SW 1271 (cell line): ENCODE measurements around the gene CNTD1.

Experiments used
- DNase-seq, 2 experiments: peaks; one replicate each; lab custom pipeline; 2025; lab: John Stamatoyannopoulos, UW

CNTD1 gene

GRCh38 chr17:42779304-42779935, 19.2 kb upstream of the CNTD1 start:
- no peak for DNase-seq

DNA sequence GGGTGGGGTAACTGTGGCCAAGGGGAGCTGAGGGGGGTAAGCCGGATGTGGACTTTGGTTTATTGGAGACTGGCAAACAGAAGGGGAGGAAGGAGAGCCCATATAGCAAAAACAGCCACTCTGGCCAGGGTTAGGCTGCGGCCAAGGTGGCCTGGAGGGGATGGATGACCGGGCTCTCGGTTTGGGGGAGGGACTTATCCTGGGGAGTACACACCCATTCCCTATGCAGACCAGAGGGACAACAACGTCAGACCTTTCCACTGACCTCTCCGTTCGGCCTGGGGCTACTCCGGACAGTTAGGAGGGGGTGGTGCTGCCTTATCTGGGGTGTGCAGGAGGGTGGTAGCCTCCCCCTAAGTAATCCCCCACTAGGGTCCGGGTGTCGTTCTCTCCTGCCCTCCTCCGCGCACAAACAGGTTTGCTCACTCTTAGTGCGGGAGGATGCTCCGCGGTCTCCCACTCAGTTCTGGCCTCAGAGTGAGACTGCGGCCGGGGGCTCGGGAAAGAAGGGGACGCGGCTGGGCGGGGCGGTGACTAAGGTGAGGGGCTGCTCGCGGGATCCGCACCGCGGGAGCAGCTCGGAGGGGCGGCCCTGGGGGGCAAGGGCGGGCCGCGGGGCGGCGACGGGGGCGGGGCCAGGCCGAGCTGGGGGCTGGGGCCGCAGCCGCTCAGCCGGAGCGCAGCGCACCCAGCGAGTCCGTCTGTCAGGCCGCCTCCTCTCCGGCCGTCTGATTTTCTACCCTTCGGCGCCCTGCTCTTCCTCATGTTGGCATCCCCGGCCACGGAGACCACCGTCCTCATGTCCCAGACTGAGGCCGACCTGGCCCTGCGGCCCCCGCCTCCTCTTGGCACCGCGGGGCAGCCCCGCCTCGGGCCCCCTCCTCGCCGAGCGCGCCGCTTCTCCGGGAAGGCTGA, 18.5 kb upstream of the CNTD1 start, which contains the start of gene WNK4:
Gene WNK4, plus strand, starts transcription at position 675 of the 915 bp plus-strand sequence. Its CDS starts 89 bp downstream, at position 764.
- peak; percentile 47 to 56 for DNase-seq

- no peak for DNase-seq
Measured at GRCh38 chr17:42780851-42781638, 17.6 kb upstream of the CNTD1 start.

DNA sequence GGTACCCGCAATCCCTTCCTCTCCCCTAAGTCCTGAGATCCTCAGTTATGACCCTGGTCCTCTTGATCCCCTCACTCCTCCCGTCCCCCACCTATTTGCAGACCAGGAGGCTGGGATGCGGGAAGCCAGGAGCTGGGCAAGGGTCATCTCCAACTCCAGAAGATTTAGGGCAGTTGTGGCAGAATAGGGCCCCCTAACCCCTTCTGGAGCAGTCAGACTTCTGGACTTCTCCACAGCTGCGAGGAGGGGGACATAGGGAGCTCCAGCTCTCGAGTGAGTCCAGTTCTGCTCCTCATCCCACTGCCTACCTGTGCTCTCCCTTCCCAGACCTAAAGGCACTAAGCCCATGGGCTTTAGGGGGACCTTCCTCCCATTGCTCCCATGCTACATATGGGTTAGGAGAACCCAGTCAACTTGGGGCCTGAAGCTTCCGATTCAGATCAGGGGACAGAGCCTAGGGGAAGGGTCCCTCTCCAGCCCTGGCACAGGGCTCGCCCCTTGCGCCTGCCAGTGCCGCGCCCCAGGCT, 17.0 kb upstream of the CNTD1 start:
- DNase-seq: no peak

DNA sequence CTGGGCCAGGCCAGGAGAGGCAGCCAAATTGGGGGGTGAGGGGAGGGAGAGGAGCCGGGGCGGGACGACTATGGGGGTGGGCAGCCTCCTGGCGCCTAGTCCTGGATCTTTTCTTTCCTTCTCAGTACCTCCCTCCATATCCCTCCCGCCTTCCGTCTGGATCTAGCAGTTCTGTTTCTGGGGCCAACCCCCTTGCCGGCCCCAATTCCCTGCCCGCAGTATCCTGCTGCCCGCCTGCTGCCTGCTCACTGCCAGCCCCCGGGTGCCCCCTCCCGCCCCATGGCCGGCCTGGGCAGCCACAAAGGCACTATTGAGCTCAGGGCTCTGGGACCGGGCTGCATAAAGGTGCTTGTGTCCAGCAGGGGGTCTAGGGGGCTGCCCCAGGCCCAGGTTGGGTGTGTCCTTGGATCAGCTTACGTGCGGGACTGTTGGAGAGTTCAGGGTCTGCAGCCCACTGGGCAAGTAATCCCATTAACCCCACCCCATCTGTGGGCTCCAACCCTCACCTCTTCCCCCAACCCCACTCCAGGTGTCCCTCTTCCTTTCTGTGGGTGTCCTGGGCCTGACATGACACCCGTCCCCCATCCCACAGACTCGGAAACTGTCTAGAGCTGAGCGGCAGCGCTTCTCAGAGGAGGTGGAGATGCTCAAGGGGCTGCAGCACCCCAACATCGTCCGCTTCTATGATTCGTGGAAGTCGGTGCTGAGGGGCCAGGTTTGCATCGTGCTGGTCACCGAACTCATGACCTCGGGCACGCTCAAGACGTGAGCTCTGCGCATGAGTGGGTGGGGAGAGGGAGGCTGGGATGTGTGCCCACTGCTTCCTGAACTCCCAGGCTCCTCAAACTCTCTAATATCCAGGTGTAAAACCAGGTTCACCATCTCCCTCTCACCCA, 16.2 kb upstream of the CNTD1 start:
- DNase-seq: no peak

DNA sequence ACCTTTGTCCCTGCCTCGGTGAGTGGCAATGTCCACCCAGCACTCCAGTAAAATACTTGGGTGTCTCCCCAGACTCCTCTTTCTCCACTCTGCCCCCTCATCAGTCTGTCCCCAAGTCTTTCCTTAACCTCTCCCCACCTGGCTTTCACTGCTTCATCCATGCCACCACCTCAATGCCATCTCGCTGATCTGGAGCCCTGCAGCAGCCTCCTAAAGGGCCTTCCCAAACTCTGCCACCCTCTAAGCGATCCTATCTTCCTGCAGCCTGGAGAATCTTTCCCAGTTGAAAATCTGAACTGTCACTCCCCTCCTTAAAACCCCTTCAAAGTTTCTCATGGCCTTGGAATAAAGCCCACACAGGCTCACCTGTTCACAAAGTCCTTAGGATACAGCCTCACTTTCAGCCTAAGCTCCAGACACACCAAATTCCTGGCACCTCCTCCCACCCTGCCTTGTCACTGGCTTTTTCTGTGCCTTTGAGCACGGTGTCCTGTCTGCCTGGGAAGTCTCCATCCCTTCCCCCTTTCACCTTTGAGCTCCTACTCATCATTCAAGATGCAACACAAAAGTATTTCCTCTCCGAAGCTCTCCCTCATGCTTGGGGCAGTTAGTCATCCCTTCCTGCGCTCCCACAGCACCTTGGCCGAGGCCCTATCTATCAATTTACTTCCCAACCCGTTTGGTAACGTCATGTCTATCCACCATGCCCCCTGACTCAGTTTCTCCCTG, 15.4 kb upstream of the CNTD1 start:
- DNase-seq: peak; percentile 42 to 58

DNA sequence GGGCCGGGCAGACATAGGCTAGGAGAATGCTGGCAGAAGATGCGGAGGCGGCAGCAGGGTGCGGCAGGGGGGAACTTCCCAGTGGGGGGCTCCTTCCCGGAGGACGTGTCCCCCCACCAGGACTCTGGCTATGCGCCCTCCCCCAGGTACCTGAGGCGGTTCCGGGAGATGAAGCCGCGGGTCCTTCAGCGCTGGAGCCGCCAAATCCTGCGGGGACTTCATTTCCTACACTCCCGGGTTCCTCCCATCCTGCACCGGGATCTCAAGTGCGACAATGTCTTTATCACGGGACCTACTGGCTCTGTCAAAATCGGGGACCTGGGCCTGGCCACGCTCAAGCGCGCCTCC, 14.9 kb upstream of the CNTD1 start:
- no peak for DNase-seq

DNA sequence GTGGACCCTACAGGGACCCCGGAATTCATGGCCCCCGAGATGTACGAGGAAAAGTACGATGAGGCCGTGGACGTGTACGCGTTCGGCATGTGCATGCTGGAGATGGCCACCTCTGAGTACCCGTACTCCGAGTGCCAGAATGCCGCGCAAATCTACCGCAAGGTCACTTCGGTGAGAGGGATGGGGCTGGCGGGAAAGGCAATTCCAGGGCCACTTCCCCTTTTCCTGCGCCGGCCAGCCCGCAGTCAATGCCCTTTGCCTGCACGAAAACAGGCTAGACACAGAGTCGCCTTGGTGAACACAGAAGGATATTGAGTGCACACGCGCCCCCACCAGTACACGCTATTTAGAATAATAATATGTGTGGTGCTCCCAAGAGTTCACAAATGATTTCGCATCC, 14.3 kb upstream of the CNTD1 start:
- DNase-seq: no peak

GRCh38 chr17:42784811-42785592, 13.7 kb upstream of the CNTD1 start:
- no peak for DNase-seq

DNA sequence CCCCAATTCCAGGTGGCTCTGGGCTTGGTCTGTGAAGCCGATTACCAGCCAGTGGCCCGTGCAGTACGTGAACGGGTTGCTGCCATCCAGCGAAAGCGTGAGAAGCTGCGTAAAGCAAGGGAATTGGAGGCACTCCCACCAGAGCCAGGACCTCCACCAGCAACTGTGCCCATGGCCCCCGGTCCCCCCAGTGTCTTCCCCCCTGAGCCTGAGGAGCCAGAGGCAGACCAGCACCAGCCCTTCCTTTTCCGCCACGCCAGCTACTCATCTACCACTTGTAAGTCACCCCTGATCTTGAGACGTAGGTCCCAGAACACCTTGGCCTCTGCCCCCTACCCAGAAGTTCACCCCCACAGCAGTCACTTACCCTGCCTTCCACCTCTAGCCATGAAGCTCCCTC, 11.4 kb upstream of the CNTD1 start:
- DNase-seq: no peak

GRCh38 chr17:42791948-42792347, 6.7 kb upstream of the CNTD1 start:
- no peak for DNase-seq

DNA sequence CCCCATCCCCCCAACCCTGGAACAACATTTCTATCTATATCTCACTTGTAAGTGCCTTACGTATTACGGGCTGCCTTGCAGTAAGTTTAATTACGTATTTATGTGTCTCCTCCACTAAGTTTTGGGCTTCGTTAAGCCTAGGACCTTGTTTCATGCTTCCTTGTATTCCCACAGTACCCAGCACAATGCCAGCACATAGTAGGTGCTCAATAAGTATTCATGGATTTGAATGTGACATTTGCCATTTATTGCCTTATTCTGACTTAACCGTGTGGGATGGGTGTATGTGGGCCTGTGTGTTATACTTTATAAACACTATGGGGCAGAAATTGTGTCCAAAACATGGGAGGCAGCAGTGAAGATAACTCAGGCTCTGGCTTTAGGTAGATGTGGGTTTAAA, 6.1 kb upstream of the CNTD1 start:
- DNase-seq: no peak

GRCh38 chr17:42795061-42795460, 3.6 kb upstream of the CNTD1 start:
- DNase-seq: no peak

DNA sequence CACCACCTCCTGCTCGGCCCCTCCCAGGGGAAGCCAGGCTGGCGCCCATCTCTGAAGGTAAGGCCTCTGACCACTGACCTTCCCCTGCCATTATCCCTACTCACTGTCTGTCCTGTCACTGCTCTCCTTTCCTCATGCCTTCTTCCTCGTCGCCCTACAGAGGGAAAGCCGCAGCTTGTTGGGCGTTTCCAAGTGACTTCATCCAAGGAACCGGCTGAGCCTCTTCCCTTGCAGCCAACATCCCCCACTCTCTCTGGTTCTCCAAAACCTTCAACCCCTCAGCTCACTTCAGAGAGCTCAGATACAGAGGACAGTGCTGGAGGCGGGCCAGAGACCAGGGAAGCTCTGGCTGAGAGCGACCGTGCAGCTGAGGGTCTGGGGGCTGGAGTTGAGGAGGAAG, 3.2 kb upstream of the CNTD1 start:
- no peak for DNase-seq

GRCh38 chr17:42796066-42796758, 2.4 kb upstream of the CNTD1 start:
- DNase-seq: no peak

- no peak for DNase-seq
Measured at GRCh38 chr17:42797067-42798007, 1.3 kb upstream of the CNTD1 start.

GRCh38 chr17:42798011-42798382, 664 bp upstream of the CNTD1 start:
- DNase-seq: no peak
